GM12872 (cell line): ENCODE measurements around the gene RAPGEF1.

Experiments used
- CTCF ChIP-seq: IDR thresholded peaks from 3 replicates; pipeline ENCODE4 v1.5.1; 2011; ENCODE audit warnings: low read depth, mild to moderate bottlenecking, low read length, moderate library complexity; ENCODE audit not compliant: insufficient read depth

RAPGEF1 gene

GRCh38 chr9:131759017-131759647 lies 19.3 kb upstream of the RAPGEF1 start:
- no peak for TF ChIP-seq CTCF

- no peak for TF ChIP-seq CTCF
Observed at GRCh38 chr9:131757549-131757948, 17.7 kb upstream of the RAPGEF1 start.

- TF ChIP-seq CTCF = peak; percentile 96
Observed at GRCh38 chr9:131755541-131756198, 15.8 kb upstream of the RAPGEF1 start.

GRCh38 chr9:131754846-131755245 lies 15.0 kb upstream of the RAPGEF1 start:
- TF ChIP-seq CTCF = no peak

- no peak for TF ChIP-seq CTCF
Observed at GRCh38 chr9:131752231-131752884, 12.5 kb upstream of the RAPGEF1 start.

GRCh38 chr9:131748411-131748955 lies 8.6 kb upstream of the RAPGEF1 start:
- no peak for TF ChIP-seq CTCF

- peak; percentile 66 for TF ChIP-seq CTCF
Observed at GRCh38 chr9:131747352-131747751, 7.5 kb upstream of the RAPGEF1 start.
